Measurements from ENCODE around the gene TCF19.

TCF19 gene

DNA sequence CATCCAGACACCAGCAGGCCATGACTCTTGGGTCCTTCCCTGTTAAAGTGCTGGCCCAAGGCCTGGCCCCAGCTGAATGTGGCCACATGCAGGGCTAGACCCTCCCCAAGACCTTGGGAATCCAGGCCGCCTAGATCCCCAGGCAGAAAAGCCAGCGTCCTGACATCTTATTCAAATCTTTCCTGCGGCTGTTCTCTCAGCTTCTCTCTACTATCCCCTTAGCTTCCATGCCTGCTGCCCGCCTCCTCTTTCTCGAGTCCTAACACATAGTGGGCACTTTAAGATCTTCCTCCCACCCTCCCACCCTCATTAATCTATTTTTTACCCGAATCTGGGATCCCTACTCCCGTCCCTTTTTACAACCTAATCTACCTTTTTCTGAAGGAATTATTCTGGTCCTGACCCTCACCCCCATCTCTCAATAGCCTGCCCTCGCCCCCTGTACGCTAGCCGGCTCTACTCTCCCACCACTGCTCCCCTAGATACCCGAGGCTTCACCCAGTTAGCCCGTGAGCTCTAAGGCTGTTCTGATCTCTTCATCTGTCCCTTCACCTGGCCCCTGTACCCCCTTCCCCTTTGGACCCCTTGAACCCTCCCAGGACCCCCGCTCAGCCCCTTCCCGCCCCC, 763 bp upstream of the TCF19 start, which contains the start of gene CCHCR1 (continued):
- no peak for TF ChIP-seq ZNF670 (tag by site-specific recombination; IDR thresholded peaks at IDR 0.05; ENCODE audit: low read depth)
- TF ChIP-seq, protein P1, sequence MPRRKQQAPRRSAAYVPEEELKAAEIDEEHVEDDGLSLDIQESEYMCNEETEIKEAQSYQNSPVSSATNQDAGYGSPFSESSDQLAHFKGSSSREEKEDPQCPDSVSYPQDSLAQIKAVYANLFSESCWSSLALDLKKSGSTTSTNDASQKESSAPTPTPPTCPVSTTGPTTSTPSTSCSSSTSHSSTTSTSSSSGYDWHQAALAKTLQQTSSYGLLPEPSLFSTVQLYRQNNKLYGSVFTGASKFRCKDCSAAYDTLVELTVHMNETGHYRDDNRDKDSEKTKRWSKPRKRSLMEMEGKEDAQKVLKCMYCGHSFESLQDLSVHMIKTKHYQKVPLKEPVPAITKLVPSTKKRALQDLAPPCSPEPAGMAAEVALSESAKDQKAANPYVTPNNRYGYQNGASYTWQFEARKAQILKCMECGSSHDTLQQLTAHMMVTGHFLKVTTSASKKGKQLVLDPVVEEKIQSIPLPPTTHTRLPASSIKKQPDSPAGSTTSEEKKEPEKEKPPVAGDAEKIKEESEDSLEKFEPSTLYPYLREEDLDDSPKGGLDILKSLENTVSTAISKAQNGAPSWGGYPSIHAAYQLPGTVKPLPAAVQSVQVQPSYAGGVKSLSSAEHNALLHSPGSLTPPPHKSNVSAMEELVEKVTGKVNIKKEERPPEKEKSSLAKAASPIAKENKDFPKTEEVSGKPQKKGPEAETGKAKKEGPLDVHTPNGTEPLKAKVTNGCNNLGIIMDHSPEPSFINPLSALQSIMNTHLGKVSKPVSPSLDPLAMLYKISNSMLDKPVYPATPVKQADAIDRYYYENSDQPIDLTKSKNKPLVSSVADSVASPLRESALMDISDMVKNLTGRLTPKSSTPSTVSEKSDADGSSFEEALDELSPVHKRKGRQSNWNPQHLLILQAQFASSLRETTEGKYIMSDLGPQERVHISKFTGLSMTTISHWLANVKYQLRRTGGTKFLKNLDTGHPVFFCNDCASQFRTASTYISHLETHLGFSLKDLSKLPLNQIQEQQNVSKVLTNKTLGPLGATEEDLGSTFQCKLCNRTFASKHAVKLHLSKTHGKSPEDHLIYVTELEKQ (tag by site-specific recombination; IDR thresholded peaks at IDR 0.05; ENCODE audit: borderline replicate concordance) = no peak
- no peak for TF ChIP-seq SETDB1 (IDR thresholded peaks at IDR 0.05; ENCODE audit: insufficient read length, low read length)
- TF ChIP-seq ZFP37 (tag by site-specific recombination; IDR thresholded peaks at IDR 0.05) = no peak
- TF ChIP-seq ZNF747 (tag by site-specific recombination; IDR thresholded peaks at IDR 0.05) = no peak
- no peak for TF ChIP-seq KLF8 (tag by site-specific recombination; IDR thresholded peaks at IDR 0.05)
- no peak for TF ChIP-seq ZNF274 (IDR thresholded peaks at IDR 0.05; ENCODE audit: low read length)
- no peak for TF ChIP-seq ZNF274 (tag by site-specific recombination; IDR thresholded peaks at IDR 0.05; ENCODE audit: borderline replicate concordance)
- TF ChIP-seq ZNF558 (tag by site-specific recombination; IDR thresholded peaks at IDR 0.05) = no peak
- no peak for TF ChIP-seq MEIS1 (CRISPR knock-in tag; IDR thresholded peaks at IDR 0.05; ENCODE audit: borderline replicate concordance)
- TF ChIP-seq ZNF341 (tag by site-specific recombination; IDR thresholded peaks at IDR 0.05; ENCODE audit: low read depth) = peak; percentile 49
- peak; percentile 95 for TF ChIP-seq GLIS2 (tag by site-specific recombination; IDR thresholded peaks at IDR 0.05)
- TF ChIP-seq ZNF555 (tag by site-specific recombination; conservative IDR thresholded peaks at IDR 0.05) = no peak
- no peak for TF ChIP-seq ZNF48 (tag by site-specific recombination; IDR thresholded peaks at IDR 0.05)
- no peak for TF ChIP-seq ZNF664 (tag by site-specific recombination; IDR thresholded peaks at IDR 0.05)
- TF ChIP-seq ZNF37A (tag by site-specific recombination; IDR thresholded peaks at IDR 0.05) = no peak
- TF ChIP-seq ZNF155 (tag by site-specific recombination; IDR thresholded peaks at IDR 0.05) = no peak
- no peak for TF ChIP-seq ZNF549 (tag by site-specific recombination; IDR thresholded peaks at IDR 0.05)
- no peak for TF ChIP-seq ZNF449 (tag by site-specific recombination; IDR thresholded peaks at IDR 0.05)
- TF ChIP-seq, protein P2, sequence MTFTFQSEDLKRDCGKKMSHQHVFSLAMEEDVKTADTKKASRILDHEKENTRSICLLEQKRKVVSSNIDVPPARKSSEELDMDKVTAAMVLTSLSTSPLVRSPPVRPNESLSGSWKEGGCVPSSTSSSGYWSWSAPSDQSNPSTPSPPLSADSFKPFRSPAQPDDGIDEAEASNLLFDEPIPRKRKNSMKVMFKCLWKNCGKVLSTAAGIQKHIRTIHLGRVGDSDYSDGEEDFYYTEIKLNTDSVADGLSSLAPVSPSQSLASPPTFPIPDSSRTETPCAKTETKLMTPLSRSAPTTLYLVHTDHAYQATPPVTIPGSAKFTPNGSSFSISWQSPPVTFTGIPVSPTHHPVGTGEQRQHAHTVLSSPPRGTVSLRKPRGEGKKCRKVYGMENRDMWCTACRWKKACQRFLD (tag by site-specific recombination; IDR thresholded peaks at IDR 0.05) = no peak
- no peak for TF ChIP-seq ZNF112 (tag by site-specific recombination; IDR thresholded peaks at IDR 0.05)
- no peak for TF ChIP-seq EGR2 (tag by site-specific recombination; IDR thresholded peaks at IDR 0.05; ENCODE audit: low read depth)
- TF ChIP-seq ZBTB48 (tag by site-specific recombination; IDR thresholded peaks at IDR 0.05) = peak; percentile 96
- TF ChIP-seq ZNF202 (tag by site-specific recombination; IDR thresholded peaks at IDR 0.05; ENCODE audit: borderline replicate concordance) = no peak
- no peak for TF ChIP-seq ZNF623 (tag by site-specific recombination; IDR thresholded peaks at IDR 0.05)
- TF ChIP-seq ZNF560 (tag by site-specific recombination; IDR thresholded peaks at IDR 0.05; ENCODE audit: borderline replicate concordance) = no peak
- no peak for TF ChIP-seq ZNF626 (tag by site-specific recombination; IDR thresholded peaks at IDR 0.05)
- no peak for TF ChIP-seq ZNF518A (tag by site-specific recombination; conservative IDR thresholded peaks at IDR 0.05; ENCODE audit: low read depth)
- TF ChIP-seq AEBP2 (tag by site-specific recombination; IDR thresholded peaks at IDR 0.05; ENCODE audit: borderline replicate concordance) = no peak
